GM21825 (cell line): ENCODE results near the gene SLC45A3.

ENCODE experiments used
- ATAC-seq: cut with Tn5 transposase; IDR thresholded peaks from one replicate; pipeline ENCODE4 v1.9.1; 2021; ENCODE audit warnings: mild to moderate bottlenecking, moderate library complexity; ENCODE audit not compliant: unreplicated experiment

SLC45A3 gene

DNA sequence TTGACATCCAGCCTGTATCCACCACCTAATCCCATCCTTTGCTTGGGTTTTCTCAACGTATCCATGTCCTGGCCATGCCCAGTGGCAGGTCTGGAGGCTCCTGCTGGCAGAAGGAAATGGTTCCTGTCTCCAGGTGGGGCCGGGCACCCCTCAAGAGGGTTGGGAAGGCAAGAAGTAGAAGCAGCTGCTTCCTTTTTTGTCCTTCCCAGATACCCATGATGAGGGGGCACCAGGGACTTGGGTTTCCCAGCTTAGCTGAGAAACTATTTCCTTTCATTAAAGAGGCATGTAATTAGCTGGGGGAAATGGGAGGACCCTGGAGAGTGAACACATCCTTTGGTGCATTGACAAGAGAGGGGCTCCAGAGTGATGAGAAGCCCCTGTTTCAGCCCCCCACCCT is 21.1 kb upstream of the SLC45A3 start:
- no peak for ATAC-seq

DNA sequence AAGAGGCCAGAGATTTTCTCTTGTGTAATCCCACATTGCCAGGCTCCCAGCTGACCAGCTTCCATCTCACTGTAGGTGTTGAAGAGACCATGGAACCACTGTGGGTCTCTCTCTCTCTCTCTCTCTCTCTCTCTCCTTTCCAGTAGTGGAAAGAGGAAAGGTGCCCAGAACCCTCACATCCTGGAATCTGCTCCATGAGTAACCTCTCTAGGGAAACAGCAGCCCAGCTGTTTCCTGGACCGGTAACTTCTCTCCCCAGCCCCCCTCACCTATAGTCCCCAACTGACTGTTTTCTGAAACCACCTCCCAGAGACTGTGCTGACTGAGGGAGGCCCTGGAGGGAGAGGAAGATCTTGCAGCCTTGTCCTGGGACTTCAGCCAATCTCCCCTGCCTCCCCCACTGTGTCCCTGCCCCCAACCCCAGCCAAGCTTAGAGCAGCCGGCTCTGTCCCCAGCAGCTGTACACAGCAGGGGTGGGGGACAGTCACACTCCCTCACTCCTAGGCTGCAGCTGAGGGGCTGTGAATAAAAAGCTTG is 20.6 kb upstream of the SLC45A3 start:
- ATAC-seq = no peak

DNA sequence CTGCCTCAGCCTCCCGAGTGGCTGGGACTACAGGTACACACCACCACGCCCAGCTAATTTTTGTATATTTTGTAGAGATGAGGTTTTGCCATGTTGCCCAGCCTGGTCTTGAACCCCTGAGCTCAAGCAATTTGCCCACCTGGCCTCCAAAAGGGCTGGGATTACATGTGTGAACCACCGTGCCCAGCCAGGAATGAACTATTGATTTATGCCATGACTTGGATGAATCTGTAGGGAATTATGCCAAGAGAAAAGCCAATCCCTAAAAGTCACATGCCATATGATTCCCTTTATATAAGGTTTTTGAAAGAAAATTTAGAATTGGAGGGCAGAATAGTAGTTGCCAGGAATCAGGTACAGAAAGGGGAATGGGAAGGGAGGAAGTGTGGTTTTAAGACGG is 19.1 kb upstream of the SLC45A3 start:
- no peak for ATAC-seq

DNA sequence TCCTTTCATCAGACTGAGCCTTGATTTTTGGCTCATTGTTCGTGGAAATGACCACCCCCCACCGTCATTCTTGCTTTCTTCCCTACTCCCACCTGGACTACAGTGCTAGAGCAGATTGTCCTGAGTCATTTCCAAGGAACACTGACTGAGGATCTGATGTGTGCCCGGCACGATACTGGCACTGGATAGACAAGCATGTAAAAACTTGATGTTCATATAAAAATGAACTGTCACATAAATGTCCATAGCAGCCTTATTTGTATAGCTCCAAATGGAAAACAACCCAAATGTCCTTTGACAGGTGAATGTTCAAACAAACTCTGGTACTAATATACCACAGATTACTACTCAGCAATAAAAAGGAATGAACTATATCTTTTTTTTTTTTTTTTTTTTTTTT is 18.6 kb upstream of the SLC45A3 start:
- no peak for ATAC-seq

DNA sequence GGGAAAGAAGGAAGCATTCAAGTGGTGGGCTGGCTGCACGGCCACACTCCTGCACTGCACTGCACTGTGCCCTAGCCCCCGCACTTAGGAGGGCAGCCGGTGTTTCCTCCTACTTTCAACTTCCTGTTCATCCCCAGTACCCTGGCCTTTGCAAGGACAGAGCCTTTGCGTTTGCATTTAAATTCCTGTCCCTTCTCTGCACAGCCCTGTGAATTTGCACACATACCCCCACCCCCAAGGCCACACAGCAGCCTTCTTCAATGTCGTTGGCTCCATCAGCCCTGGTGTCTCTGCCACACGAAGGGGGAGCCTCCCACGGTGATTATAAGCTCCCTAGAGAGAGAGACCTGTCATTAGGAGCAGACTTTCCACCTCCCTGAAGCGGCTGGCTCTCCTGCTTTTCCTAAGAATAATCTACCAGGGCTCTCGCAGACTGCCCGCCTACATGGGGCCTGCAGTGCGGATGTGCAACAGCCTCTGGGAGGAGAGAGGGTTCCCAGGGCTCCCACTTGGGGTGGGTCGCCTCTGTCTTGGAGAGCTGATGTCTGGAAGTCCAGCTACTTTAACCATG is 13.2 kb upstream of the SLC45A3 start:
- ATAC-seq = no peak

DNA sequence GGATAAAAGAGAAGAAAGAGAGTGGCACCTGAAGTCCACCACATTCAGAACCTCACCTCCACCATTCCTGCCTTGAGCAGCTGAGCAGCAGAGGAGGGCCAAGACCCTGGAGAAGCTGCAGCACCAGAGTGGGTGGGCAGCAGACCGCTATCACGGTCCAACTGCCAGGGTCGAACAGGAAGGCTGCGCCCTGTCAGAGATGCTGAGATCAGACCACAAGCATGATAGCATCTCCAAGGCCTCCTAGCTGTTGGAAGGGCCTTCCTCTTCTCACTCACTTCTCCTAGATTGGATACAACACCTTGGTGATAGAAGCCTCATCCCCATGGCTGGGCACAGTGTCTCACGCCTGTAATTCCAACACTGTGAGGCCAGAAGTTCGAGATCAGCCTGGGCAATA is 12.1 kb upstream of the SLC45A3 start:
- ATAC-seq = no peak

DNA sequence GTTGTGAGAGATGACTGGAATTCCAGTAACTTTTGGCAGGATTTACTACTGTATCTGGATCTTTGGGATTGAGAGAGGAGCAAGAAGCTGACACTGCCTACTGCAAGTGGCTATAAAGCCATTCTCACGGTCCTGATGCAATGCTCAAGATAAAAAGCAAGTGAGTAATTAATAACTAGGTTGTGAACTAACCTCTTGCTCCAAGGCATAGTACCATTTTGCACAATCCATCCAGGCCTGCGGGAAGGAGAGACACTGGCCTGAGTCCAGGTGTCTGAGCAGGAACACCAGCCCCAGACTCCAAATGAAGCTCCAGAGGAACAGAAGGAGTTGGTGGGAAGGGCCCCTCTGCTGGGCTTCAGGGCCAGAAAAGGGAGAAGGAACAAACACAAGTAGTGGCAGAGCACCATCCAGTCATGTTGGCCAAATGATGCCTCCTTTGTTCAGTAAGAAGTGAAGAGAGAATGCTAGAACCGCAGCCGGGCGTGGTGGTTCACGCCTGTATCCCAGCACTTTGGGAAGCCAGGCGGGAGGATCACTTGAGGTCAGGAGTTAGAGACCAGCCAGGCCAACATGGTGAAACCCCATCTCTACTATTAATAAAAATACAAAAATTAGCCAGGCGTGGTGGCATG is 9.9 kb upstream of the SLC45A3 start:
- ATAC-seq = no peak

DNA sequence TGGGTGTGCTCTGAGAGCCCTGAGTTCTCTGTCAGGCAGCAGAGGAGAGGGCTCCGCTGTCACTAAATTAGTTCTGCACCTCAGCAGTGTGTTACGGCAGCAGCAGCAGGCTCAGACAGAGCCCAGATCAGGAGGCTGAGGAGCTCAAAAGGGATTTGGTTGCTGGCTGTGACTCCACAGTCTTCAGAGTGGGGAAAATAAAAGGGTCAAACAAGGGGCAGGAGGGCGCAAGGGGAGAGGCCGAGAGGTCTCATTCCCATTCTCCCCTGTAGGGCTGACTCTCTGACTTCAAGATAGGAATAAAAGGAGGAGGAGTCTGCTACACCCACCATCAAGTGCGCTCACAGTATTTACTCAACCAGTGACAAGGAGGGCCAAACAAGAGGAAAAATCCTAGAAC is 9.2 kb upstream of the SLC45A3 start:
- ATAC-seq = no peak

DNA sequence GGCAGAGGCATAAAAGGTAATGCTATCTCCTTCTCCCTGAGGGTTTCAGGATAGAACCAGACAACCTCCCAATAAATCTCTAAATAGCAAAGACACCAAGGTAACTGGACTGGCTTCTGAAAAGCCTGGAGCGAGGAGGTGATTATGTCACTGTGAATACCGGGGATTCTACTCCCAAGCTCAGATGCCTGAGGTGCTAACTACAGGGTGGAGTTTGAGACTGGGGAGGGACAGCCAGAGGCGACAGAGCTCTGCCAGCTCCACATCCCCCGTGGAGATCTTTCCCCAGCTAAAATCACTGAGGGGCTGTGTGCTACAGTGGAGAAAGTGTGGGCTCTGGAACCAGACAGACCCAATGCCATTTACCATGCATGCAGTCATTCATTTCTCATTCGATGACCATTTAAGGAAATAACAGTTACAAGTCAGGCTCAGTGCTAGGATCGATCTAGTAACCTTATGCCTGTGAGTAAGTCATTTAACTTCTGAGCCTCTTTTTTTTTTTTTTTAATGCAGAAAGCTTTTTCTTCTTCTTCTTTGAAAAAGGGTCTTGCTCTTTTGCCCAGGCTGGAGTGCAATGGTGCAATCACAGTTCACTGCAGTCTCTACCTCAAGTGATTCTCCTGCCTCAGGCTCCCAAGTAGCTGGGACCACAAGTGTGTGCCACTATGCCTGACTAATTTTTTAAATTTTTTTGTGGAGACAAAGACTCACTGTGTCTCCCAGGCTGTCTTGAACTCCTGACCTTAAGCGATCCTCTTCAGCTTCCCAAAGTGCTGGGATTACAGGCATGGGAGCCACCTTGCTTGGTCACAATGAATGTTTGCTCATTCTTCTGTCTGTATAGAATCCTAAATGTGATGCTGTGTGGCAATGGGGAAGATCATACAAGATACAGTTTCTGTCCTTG is 8.1 kb upstream of the SLC45A3 start:
- no peak for ATAC-seq

DNA sequence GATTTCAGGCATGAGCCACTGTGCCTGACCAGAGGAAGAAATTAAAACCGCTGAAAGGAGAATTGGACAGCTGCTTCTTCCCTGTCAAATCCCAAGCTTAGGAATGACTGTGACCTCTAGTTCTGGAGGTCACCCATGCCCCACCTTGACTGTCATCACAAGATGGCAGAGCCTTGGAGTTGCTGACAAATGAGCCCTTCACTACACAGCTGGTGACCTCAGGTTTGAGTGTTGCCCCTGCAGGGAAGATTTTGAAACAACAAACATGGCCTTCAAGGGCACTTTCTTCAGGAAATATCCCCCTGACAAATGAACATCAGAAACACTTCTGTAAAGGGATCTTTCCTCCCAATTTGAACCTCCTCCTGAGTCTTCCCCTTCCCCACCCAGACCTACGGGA is 6.9 kb upstream of the SLC45A3 start:
- ATAC-seq = no peak

DNA sequence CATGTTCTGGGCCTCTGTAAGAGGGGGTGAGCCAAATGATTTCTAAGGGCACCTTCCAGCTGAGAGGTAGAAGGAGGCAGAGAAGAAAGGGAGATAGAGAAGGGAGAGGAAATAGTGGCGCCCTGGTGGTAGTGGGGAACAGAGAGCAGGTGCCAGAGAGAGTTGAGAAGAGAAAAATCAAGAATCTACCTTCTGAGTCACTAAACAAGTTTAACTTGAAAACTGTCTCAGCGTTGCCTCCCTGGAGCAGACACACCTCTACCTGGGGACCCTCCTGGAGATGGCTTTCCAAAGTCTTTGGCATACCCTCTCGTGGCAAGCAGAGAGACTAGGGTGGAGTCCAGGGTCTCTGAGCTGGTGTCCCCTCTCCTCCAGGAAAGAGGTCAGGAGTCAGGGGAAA is 1.1 kb upstream of the SLC45A3 start:
- ATAC-seq = no peak

DNA sequence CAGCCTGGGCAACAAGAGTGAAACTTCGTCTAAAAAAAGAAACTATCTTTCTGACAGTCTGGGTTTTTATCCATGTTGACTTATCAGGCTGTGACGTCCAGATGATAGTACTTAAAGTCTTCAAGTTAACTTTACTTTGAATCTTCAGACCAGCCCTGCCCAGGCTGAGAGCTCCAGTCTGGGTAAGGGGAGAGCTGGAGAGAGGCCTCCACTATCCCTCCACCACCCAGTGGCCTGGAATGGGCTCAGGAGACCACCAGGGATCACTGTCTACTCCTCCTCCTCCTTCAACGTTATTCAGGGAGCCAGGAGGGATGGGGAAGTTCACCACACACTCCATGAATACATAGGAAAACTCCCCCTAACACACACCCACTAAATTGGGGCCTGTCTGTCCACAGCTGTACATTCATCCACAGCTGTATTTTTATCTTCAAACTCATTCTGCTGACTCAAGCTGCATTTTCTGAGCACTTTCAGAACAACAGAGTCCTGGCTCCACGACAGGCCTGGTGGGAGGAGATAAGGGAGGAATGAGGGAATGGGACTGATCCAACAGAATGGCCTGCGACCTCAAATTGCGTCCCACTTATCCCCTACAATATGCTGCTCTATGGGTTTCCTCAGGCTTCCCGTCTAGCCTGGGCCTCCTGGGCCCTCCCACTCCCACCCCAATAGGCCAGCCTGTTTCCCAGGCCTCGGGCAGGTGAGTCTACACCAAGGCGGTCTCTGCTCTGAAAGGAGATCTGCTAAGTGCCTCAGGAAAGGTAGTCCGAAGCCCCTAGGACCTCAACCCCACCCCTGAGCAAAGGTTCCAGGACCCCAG is 1.8 kb downstream of the SLC45A3 start:
- ATAC-seq = no peak

DNA sequence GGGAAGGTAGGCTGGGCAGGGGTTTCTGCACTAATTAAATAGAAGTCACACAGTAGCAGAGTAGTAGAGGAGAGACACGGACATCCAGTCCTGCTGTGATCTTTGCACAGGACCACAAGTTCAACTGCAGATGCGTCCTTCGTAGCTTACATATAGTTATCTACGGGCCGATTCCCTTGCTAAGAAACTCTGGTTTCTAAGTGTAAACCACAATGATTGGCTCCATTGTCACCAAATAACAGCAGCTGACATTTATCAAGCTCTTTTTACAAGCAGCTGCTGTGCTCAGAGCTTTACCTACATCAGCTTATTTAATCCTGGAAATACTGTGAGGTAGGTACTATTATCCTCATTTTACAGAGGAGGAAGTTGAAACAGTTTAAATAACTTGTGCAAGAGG is 3.1 kb downstream of the SLC45A3 start:
- ATAC-seq = no peak

DNA sequence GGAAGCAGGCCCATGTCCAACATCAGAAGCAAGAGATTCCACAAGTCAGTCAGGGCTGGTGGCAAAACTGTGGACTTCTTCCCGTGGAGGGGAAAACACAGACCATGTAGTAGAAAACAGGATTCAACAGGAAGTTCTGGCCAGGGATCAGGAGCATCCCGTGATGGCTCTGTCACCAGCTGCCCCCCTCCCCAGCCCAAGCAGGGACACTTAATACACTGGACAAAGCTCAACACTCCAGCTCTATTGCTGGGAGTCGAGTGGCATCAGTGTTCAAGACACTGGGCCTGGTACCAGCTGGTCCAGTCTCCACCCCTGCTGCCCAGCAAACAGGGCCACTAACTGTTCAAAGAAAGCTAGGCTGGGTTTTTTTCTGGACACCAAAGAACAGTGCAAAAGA is 3.7 kb downstream of the SLC45A3 start:
- no peak for ATAC-seq

DNA sequence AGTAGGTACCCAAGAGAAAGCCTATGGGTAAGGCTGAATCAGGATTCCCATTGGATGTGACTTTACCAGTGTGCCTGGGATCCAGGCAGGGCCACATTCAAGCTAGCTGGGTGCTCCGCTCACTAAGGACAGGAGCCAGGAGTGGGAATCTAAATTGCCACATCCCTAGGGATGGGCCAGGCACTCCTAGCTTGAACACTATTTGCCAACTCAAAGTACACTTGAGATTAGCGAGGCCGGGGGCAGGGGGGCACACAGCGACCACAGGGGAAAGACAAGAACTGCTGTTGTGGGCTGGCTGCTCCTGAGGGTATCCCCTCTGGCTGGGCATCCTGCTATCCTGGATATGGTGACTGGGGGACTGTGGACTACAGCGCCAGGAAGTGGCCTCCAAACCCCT is 4.3 kb downstream of the SLC45A3 start:
- no peak for ATAC-seq

DNA sequence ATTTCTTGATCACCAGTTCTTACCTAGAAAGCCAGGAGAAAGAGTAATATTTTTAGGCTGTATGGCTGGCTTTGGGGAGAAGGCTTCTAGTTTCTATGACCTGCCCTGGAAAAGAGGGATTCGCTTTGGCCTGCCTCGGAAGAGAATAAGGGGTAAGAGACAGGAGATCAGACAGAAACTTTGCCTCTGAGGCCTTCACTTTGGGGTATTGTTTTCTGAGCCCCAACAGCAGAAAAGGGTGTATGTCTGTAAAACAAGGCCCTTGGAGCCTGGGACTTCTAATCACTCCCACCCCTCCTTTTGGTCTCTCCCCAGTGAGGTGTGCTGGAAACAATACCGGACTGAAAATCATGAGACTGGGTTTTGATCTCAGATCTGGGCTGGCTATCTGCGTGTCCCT is 5.1 kb downstream of the SLC45A3 start:
- no peak for ATAC-seq

DNA sequence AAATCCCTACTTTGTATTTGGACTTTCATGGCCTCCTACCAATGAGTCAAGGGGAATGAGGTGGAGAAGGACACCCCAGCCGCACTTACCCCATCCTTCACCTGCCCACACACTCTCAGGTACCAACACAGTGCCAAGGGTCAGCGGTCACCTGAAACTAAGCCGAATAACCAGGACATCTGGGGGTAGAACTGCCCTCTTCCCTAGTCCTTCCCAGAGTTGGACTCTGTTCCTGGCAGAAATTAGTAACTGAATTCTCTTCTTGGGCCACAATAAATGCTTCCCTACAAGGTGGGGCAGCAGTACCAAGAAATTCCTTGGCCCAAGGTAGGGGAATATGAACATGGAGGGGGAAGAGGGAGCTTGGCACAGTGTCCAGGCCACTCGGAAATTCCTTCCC is 7.3 kb downstream of the SLC45A3 start:
- no peak for ATAC-seq

DNA sequence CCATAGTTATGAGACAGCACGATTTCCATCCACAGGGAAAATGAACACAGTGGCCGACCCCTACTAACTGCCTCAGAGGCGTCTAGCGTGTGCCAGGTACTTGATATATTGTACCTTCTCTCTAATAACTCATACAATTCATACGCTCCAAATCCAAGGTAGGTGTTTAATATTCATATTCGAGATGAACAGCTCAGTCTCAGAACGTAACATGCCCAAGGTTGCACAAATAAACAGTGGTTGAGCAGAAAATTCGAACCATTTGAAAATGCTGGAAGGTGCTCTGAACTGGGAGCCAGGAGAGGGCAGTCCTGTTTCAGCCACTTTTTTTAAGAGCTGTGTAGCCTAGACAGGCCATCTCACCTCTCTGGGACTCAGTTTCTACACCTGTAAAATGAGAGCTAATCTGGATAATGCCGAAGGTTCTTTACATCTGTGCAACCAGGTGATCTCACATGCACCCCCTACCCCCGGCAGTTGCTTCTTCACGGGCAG is 7.9 kb downstream of the SLC45A3 start:
- no peak for ATAC-seq

DNA sequence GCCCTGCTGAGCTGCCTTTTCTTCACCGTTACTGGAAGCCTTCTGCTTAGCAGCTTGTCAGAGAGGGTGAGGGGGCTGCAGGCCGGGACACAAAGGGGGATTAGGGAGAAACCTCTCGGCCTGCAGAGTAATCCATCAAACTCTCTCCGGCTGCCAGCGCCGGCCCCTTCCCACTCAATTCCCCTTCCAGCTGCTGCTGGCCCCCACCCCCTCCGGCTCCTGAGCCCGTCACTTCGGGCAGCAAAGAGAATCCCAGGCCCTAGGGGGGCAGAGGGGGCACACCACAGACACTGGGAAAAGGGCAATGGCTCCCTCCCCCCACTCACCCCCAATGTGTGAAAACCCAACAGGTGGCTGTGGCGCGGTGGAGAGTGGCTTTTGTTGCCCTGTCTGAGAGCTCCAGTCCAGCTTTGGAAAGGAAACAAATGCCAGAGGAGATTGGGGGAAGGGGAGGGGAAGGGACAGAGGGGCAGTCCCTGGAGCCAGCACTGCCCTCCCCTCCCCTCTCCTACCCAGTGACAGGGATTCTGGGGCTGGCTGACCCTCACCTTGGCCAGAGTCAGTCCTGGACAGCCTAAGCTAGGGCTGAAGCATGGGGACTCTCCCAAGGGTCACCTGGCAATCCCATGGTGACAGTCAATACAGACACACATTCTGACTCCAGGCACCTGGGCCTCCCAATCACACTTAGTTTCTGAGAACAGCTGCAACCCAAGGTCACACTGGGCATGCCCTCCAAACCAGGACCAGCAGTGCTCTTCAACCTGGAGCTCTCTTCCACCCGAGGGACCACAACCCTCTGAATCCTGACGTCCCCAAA is 9.5 kb downstream of the SLC45A3 start:
- no peak for ATAC-seq

DNA sequence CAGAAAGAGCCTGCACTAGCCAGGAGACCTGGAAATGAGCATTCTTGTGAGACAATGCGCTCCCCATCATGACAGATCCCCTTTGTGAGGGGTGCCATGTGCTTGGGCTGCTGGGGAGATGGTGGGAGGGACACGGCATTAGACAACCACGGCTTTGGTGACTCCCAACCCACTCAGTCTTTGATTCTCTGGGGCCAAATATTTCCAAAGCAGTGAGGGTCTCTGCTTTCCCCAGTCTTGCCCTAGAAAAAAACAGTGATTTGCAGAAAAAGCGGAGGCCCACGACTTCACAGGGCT is 10.2 kb downstream of the SLC45A3 start:
- no peak for ATAC-seq
